NCI-H69 (cell line): ENCODE data around the gene KLF7.

Source experiments
- DNase-seq: peaks from one replicate; lab custom pipeline; 2025; lab: John Stamatoyannopoulos, UW

The KLF7 gene

GRCh38 chr2:207165121-207166038 lies at the start of gene KLF7:
Gene KLF7 (minus strand): TSS chr2:207165948. CDS start chr2:207165568, 380 bp downstream.
- no peak for DNase-seq

GRCh38 chr2:207215308-207215707 lies 49.6 kb upstream of the KLF7 start:
- DNase-seq, result peak; percentile 87

GRCh38 chr2:207214446-207214845 lies 48.7 kb upstream of the KLF7 start:
- DNase-seq, result no peak

GRCh38 chr2:207206011-207206410 lies 40.3 kb upstream of the KLF7 start:
- DNase-seq, result no peak

- no peak for DNase-seq
These were observed 39.6 kb upstream of the KLF7 start for GRCh38 chr2:207205173-207205957.

GRCh38 chr2:207203056-207203455 lies 37.3 kb upstream of the KLF7 start:
- DNase-seq, result no peak

GRCh38 chr2:207202645-207203044 lies 36.9 kb upstream of the KLF7 start:
- no peak for DNase-seq

- no peak for DNase-seq
These were observed 35.7 kb upstream of the KLF7 start for GRCh38 chr2:207201416-207201815.

GRCh38 chr2:207200136-207200535 lies 34.4 kb upstream of the KLF7 start:
- peak; percentile 96 for DNase-seq

- peak; percentile 17 for DNase-seq
These were observed 28.3 kb upstream of the KLF7 start for GRCh38 chr2:207194028-207194427.

GRCh38 chr2:207188626-207189419 lies 23.1 kb upstream of the KLF7 start:
- DNase-seq, result peak; percentile 87

GRCh38 chr2:207185372-207185771 lies 19.6 kb upstream of the KLF7 start:
- no peak for DNase-seq

- DNase-seq, result no peak
These were observed 19.0 kb upstream of the KLF7 start for GRCh38 chr2:207184768-207185167.

- DNase-seq, result no peak
These were observed 18.6 kb upstream of the KLF7 start for GRCh38 chr2:207184348-207184747.

GRCh38 chr2:207183506-207183905 lies 17.8 kb upstream of the KLF7 start:
- DNase-seq, result no peak

GRCh38 chr2:207182911-207183310 lies 17.2 kb upstream of the KLF7 start:
- no peak for DNase-seq

GRCh38 chr2:207181526-207182274 lies 16.0 kb upstream of the KLF7 start:
- no peak for DNase-seq

GRCh38 chr2:207180741-207181140 lies 15.0 kb upstream of the KLF7 start:
- no peak for DNase-seq

GRCh38 chr2:207176247-207176646 lies 10.5 kb upstream of the KLF7 start:
- DNase-seq, result no peak

- no peak for DNase-seq
These were observed 7.9 kb upstream of the KLF7 start for GRCh38 chr2:207173641-207174040.
